Activated CD8-positive, alpha-beta memory T cell treated with anti-CD3 and anti-CD28 coated beads for 1 hour (primary cell): ENCODE data around the gene IVD.
"Not testable (repeated sequence)": the region's sequence is repeated elsewhere in the genome, so short reads cannot be mapped to it uniquely, and the experiment has no call there.

Experiments
- DNase-seq, 2 donors: peaks; one replicate each; pipeline ENCODE4 v3.0.0-alpha.2; 2020; ENCODE audit warnings: low read depth in 1 of 2; ENCODE audit errors: extremely low read depth in 1 of 2

IVD gene

DNA sequence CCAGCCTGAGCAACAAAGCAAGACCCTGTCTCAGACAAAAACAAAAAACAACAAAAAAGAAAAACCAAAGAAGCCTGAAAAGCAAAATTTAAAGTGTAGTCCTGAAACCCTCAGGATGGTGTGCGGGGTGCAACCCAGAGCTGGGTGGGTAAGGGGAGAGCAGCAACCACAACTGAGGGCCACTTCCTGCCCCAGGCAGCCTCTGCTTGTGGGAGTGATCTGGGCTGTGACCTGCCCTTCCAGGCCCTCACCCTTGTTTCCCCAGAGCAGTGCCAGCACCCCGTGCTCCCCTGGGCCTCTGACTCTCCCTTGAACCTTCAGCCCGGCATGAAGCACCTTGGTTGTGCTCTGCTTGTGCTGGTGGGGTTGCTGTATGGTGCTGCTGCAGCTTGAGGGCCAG, 48.3 kb downstream of the IVD start:
- DNase-seq = not testable (repeated sequence)

GRCh38 chr15:40454904-40455391, 49.4 kb downstream of the IVD start:
- DNase-seq = no peak

- no peak for DNase-seq
These were observed 50.7 kb downstream of the IVD start for GRCh38 chr15:40456299-40456712.

DNA sequence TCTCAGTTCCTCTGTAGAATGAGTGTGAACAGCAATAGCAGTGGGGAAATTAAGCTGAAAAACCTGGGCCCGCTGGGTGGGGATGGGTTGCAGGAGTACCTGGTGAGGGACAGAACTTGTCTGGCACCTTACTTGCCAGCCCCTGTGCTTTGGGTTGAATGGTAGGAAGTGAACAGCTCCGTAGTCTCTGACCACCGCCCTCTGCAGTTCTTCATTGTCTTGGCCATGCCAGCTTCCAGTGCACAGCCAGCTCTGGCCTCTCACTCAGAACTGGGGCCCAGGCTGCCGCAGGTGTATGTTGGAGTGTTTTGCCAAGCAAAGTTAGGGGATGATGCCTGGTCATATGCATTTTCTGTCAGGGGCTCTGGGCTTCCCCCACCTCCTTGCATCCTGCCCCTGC, 51.1 kb downstream of the IVD start:
- DNase-seq = no peak

DNA sequence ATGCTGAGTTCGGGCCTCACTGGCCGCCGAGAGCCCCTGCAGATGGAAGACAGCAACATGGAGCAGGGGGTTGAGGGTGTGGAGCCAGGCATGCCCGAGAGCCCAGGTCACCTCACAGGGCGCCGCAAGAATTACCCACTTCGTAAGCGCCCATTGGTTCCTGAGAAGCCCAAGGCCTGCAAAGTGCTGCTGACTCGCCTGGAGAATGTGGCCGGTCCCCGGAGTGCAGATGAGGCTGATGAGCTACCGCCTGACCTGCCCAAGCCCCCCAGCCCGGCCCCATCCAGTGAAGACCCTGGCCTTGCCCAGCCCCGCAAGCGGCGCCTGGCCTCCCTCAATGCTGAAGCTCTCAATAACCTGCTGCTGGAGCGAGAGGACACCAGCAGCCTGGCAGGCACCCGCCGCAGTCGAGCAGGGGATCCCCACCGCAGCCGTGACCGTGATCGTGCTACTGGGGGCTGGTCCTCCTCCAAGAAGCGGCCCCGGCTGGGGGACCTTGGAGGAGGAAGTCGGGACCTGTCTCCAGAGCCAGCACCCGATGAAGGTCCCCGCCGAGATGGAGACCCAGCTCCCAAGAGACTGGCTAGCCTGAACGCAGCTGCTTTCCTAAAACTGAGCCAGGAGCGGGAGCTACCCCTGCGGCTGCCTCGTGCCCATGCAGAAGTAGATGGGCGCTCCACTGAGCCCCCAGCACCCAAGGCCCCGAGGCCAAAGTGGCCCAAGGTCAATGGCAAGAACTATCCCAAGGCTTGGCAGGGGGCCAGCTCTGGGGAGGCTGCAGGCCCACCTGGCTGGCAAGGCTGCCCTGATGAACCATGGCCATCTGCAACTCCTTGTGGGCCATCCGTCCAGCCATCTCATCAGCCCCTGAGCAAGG, 53.1 kb downstream of the IVD start:
- no peak for DNase-seq

DNA sequence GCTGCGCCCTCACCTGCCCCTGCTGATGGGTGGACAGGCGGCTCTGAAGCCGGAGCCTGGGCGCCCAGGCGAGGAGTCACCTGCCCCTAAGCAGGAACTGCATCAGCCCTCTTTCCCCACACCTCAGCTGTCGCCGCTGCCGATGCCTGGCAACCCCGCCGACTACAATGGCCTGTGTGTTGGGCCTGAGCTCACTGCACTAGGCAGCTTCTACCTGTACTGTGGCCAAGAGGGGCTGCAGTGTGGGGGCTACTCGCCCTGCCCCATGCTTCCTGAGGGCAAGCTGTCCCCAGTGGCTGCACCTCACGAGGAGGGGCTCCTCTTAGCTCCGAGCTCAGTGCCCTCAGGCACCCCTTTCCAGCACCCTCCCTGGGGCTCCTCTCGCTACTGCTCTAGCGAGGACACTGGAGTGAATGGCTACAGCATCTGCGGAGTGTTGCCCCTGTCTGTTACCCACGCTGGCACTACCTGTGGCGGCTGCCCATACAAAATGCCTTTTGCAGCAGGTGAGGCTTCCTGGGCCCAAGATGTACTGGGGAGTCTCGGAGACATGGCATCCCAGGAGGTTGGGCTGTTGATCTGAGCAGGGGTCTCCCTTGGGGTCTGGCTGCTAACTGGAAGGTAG, 53.9 kb downstream of the IVD start:
- DNase-seq = no peak

GRCh38 chr15:40460404-40460803, 54.8 kb downstream of the IVD start:
- no peak for DNase-seq

DNA sequence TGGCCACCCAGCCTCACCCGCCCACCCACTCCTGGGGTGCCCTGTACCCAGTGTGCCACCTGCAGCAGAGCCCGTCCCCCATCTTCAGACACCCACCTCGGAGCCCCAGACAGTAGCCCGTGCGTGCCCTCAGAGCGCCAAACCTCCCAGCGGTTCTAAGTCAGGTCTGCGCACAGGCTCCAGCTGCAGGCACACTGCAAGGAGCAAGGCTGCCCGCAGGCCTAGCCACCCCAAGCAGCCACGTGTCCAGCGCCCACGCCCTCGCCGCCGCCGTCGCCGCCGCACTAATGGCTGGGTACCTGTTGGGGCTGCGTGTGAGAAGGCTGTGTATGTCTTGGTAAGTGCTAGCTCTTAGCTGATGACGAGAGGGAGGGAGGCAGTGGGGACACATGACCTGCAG, 56.4 kb downstream of the IVD start:
- DNase-seq = no peak

GRCh38 chr15:40463279-40463678, 57.7 kb downstream of the IVD start:
- no peak for DNase-seq

- DNase-seq = no peak
These were observed 58.4 kb downstream of the IVD start for GRCh38 chr15:40463886-40464545.

DNA sequence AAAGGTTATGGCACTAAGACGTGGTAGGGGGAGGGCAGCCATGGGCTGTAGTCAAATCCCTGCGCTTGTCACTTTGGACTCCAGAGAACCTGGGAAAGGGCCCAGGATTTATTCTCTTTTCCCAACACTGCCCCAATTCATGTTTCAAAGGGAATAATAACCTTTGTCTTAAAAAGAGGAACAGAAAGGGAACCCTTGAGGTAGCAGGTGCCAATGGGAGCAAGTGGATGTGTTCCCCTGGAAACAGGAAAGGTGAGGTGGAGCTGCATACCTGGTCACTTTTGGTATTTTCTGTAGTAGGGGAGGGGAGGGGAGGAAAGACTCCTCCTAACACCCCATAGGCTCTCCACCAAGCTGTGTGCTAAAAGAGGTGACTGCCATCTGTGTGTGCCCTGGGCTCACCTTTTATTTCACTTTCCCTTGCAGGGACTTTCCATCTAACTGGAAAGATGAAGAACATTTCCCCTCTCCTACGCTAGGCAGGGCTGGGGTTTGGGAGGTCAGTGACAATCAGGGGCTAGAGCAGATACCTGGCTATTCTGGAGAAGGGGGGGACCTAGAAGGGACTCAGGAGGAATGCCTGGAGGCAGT, 59.1 kb downstream of the IVD start:
- no peak for DNase-seq

DNA sequence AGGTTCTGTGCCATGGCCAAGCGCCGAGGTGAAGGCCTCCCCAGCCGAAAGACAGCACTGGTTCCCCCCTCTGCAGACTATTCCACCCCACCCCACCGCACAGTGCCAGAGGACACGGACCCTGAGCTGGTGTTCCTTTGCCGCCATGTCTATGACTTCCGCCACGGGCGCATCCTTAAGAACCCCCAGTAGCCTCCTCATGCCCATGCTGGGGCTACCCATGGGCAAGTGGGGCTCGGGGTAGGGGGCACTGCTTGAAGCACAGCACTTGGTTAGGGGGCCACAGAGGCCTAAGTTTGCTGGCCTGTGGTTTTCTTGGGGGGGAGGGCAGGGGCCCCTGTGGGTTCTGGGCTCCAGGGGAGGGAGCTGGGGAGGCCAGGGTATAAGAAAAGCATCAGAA, 60.3 kb downstream of the IVD start:
- DNase-seq = no peak

- DNase-seq = no peak
These were observed 61.0 kb downstream of the IVD start for GRCh38 chr15:40466426-40467260.

DNA sequence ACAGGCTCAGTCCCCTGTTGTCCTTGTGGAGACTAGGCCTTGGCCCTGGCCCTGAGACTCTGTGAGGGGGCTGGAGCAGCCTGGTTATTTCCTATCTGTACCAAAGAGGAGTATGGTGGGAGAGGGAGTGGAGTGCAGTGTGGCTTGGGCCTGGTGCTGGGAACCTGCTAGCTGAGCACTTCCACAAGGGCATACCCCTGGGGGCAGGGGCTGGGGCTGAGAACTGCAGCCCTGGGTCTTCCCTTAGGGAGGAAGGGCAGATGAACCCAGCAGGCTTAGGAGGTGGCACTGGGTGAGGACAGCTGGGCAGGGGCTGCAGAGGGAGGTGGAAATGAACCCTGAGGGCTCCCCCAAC, 61.6 kb downstream of the IVD start:
- DNase-seq = no peak

- no peak for DNase-seq
These were observed 63.3 kb downstream of the IVD start for GRCh38 chr15:40468898-40469331.

DNA sequence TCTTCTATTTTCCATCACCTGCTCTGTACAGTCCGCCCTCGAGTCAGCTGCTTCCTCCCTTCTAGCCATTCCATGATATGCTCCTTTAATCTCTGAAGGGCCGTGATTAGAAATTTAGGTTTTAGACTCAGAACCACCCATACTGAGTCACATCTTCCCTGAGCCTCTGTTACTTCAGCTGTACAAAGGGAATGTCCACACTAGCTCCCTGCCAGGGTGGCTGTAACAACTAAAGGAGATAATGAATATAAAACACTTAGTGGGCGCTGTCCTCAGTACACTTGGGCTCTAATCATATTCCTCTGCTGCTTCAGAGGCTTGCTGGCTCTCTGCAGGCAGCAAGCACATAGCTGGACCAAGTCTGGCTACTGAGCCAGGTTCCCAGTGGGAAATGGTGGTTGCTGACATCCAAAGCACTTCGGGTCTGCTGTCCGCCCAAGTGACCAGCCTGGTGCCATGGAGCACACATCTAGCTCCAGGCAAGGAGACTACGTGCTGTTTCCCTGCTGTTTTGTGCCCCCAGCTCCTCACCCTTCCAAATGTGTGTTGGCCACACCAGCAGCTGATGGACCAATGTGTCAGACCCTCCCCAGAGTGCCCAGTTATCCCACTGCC, 64.3 kb downstream of the IVD start:
- DNase-seq = no peak

DNA sequence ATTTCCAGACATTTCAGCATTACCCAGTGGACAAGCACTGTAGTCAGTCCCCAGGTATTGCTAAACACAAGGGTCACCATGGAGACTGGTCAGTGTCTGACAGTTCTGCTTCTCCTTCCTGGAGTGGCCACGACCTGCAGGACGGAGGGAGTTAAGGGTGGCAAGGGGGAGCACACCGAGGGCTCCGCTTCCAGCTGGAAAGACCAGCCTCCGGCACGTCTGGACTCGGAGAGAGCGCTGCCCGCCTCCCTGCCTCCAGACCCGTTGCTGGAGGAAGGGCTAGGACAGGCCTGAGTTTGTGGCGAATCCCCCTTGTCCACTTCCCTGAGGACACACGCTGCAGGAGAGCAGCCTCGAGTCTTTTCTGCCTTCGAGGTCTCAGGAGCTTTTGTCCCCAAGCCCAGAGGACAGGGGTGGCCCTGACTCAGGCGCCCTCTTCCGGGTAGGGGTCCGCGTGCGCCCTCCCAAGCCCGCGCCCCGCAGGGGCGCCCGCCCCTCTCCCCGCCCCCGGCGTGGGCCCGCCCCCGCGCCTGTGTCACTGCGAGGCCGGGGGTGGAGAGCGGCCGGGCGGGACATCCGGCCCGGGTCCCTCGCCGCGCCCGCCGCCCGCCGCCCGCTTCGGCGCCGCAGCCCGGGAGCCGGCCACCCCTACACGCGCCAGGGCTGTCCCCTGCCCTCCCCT, 65.0 kb downstream of the IVD start, which contains the start of gene CHST14:
CHST14 (plus strand) TSS at position 562 of the 682 bp plus-strand sequence. CDS start 230 bp downstream, outside the sequence.
- DNase-seq = peak in 1 of 2 donors; percentile 43
